ENCODE data around the gene TACC2. TPM values are rescaled to one million over a fixed set of nuclear protein-coding genes. Genes with fewer than 3 reads are reported as not detected.

Gene TACC2
- total and polyA plus RNA-seq, 2 donors (not counting 1 experiment from before 2014, with no cell fraction given), result not detected

GRCh38 chr10:122147663-122148062, 158.7 kb downstream of the TACC2 start:
- Mint-ChIP-seq H3K4me1 (no peaks in the 10 kb centered on the region), H3K27me3 (peaks cover 13% of the 10 kb centered on the region), H3K9me3 (ENCODE audit: insufficient read depth) (peaks cover 9% of the 10 kb centered on the region), H3K4me3 (no peak overlapping the region), H3K27ac (no peak overlapping the region)
- TF ChIP-seq CTCF (IDR thresholded peaks at IDR 0.05) (no peak), EZH2 (IDR thresholded peaks at IDR 0.05; ENCODE audit: borderline replicate concordance, insufficient read depth, low read depth, low read length, poor library complexity, severe bottlenecking) (no peak)
- ATAC-seq (ENCODE audit: low read depth) (no peak), DNase-seq (no peak)
- 81% methylated on average over 4 of the region's 7 CpGs for WGBS (ENCODE audit: insufficient coverage)
- intact Hi-C loops (cut with micrococcal nuclease), result no loop called here
- no peaks in the 10 kb centered on the region for H3K4me1 ChIP-seq (ENCODE audit: control insufficient read depth in 2 of 2, insufficient read depth in 2 of 2, low read length in 2 of 2)
- CTCF ChIA-PET, result interaction anchor here (0.7 kb wide), 1 partner anchor 9 kb away, joined by 5 read pairs; no protein-coding TSS in a partner anchor
- no peak overlapping the region for H3K9ac ChIP-seq (ENCODE audit: low read length)
- no peaks in the 10 kb centered on the region for H3K27me3 ChIP-seq (replicated peaks in 1 of 4; ENCODE audit: control extremely low read depth in 1 of 4, control insufficient read depth in 3 of 4, insufficient read depth in 4 of 4, low read length in 3 of 4)
- no peak overlapping the region for H3K4me3 ChIP-seq (ENCODE audit: control extremely low read depth in 1 of 5, extremely low read depth in 1 of 5, insufficient read depth in 1 of 5, low read depth in 2 of 5, low read length in 4 of 5)
- POLR2A ChIA-PET, result no interaction called here
- no peaks in the 10 kb centered on the region for H3K79me2 ChIP-seq (ENCODE audit: control insufficient read depth, insufficient read depth, low read length)
- no peaks in the 10 kb centered on the region for H4K20me1 ChIP-seq (ENCODE audit: control insufficient read depth, insufficient read depth, low read length, poor library complexity, severe bottlenecking)
- H2AFZ ChIP-seq (ENCODE audit: insufficient read depth, low read depth, low read length, poor library complexity, severe bottlenecking), result no peak overlapping the region
- no peak overlapping the region for H3K27ac ChIP-seq (ENCODE audit: low read length in 2 of 2)
- no peaks in the 10 kb centered on the region for H3K36me3 ChIP-seq (replicated peaks in 1 of 2; ENCODE audit: control extremely low read depth in 1 of 2, control insufficient read depth in 1 of 2, extremely low read depth in 1 of 2, insufficient read depth in 2 of 2, low read length in 1 of 2)
- H3K9me3 ChIP-seq (ENCODE audit: control extremely low read depth in 1 of 3, control insufficient read depth in 2 of 3, insufficient read depth in 1 of 3, low read length in 2 of 3), result peaks cover 0 to 5% (median 5%) of the 10 kb centered on the region in 3 donors
- H3K4me2 ChIP-seq (replicated peaks; ENCODE audit: low read depth, low read length, poor library complexity, severe bottlenecking), result no peak overlapping the region

- Mint-ChIP-seq H3K9me3 (ENCODE audit: insufficient read depth) (peaks cover 9% of the 10 kb centered on the region), H3K4me1 (no peaks in the 10 kb centered on the region), H3K4me3 (no peak overlapping the region), H3K27me3 (peaks cover 12% of the 10 kb centered on the region), H3K27ac (no peak overlapping the region)
- POLR2A ChIA-PET, result no interaction called here
- TF ChIP-seq CTCF (IDR thresholded peaks at IDR 0.05) (no peak), EZH2 (IDR thresholded peaks at IDR 0.05; ENCODE audit: borderline replicate concordance, insufficient read depth, low read depth, low read length, poor library complexity, severe bottlenecking) (no peak)
- Histone ChIP-seq H2AFZ (ENCODE audit: insufficient read depth, low read depth, low read length, poor library complexity, severe bottlenecking) (no peak overlapping the region), H3K36me3 (replicated peaks in 1 of 2; ENCODE audit: control extremely low read depth in 1 of 2, control insufficient read depth in 1 of 2, extremely low read depth in 1 of 2, insufficient read depth in 2 of 2, low read length in 1 of 2) (no peaks in the 10 kb centered on the region), H3K9me3 (ENCODE audit: control extremely low read depth in 1 of 3, control insufficient read depth in 2 of 3, insufficient read depth in 1 of 3, low read length in 2 of 3) (peaks cover 0 to 5% (median 5%) of the 10 kb centered on the region in 3 donors), H3K27ac (ENCODE audit: low read length in 2 of 2) (no peak overlapping the region), H3K4me3 (ENCODE audit: control extremely low read depth in 1 of 5, extremely low read depth in 1 of 5, insufficient read depth in 1 of 5, low read depth in 2 of 5, low read length in 4 of 5) (no peak overlapping the region), H3K4me1 (ENCODE audit: control insufficient read depth in 2 of 2, insufficient read depth in 2 of 2, low read length in 2 of 2) (no peaks in the 10 kb centered on the region), H3K79me2 (ENCODE audit: control insufficient read depth, insufficient read depth, low read length) (no peaks in the 10 kb centered on the region), H3K9ac (ENCODE audit: low read length) (no peak overlapping the region), H3K4me2 (replicated peaks; ENCODE audit: low read depth, low read length, poor library complexity, severe bottlenecking) (no peak overlapping the region), H3K27me3 (replicated peaks in 1 of 4; ENCODE audit: control extremely low read depth in 1 of 4, control insufficient read depth in 3 of 4, insufficient read depth in 4 of 4, low read length in 3 of 4) (no peaks in the 10 kb centered on the region), H4K20me1 (ENCODE audit: control insufficient read depth, insufficient read depth, low read length, poor library complexity, severe bottlenecking) (no peaks in the 10 kb centered on the region)
- intact Hi-C loops (cut with micrococcal nuclease), result no loop called here
- 83% methylated on average over 13 of the region's 15 CpGs for WGBS (ENCODE audit: insufficient coverage)
- no peak for DNase-seq
- CTCF ChIA-PET, result no interaction called here
- ATAC-seq (ENCODE audit: low read depth), result no peak
Observed at GRCh38 chr10:122148876-122149560, 160.1 kb downstream of the TACC2 start.

All from B cell (primary cell).